HG02870 (cell line): ENCODE measurements around the gene VPS26B.
"Not testable (repeated sequence)": the region's sequence is repeated elsewhere in the genome, so short reads cannot be mapped to it uniquely, and the experiment has no call there.

Experiments
- ATAC-seq: cut with Tn5 transposase; IDR thresholded peaks from one replicate; pipeline ENCODE4 v1.9.1; 2021; ENCODE audit warnings: mild to moderate bottlenecking, moderate library complexity; ENCODE audit not compliant: unreplicated experiment

Gene VPS26B

DNA sequence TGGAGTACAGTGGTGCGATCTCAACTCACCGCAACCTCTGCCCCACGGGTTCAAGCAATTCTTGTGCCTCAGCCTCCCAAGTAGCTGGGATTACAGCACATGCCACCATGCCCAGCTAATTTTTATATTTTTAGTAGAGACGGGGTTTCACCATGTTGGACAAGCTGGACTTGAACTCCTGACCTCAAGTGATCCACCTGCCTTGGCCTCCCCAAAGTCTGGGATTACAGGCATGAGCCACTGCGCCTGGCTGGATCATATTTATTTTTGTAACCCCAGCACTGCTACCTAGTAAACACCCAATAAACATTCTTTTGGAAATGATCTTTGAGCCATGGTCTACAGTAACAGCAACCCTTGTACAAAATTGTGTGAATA, 30.7 kb downstream of the VPS26B start:
- ATAC-seq = not testable (repeated sequence)

DNA sequence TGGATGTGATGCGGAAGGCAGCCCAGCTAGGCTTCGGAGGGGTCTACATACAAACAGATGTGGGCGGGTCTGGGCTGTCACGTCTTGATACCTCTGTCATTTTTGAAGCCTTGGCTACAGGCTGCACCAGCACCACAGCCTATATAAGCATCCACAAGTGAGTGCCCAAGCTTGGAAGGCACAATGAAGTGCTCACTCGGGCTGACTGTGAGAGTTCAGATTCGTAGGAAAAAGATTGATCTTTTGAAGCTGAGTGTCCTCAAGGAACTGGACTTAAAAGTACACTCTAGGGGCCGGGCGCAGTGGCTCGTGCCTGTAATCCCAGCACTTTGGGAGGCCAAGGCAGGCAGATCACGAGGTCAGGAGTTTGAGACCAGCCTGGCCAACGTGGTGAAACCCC, 32.6 kb downstream of the VPS26B start:
- no peak for ATAC-seq

DNA sequence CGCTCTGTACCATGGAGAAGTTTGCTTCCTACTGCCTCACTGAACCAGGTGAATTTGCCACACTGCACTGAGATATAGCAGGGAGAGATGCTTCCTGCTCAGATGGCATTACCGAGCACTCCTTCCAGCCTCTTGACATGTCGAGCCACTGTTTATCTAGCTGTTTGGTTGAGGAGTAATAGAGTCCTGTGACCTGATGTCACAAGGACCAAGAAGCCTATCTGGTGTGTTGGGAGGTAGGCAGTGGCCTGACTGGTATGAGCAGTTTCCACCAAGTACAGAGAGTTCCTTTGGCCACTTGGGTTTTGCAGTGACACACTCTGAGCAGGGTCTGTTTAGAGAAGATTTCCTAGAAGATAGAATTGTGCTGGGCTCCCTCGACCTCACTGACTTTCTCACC, 34.1 kb downstream of the VPS26B start:
- ATAC-seq = no peak

DNA sequence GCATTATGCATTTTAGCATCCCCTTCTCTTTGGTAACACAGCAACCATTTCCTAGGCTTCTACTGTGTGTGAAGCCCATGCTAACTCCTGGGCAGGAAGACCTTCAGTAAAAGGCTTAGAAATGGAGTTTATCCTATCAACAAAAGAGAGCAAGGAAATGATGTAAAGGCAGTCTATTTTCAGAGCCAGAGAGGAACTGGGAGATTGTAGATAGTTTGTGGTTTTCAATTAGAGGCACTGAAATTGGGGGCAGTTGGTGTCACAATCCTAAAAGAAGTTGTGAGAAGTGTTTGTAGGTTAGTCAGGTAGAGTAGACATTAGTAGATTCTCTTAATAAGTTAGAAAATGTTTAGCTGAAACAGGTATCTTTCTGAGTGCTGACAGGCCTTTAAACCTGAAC, 36.0 kb downstream of the VPS26B start:
- ATAC-seq = no peak

DNA sequence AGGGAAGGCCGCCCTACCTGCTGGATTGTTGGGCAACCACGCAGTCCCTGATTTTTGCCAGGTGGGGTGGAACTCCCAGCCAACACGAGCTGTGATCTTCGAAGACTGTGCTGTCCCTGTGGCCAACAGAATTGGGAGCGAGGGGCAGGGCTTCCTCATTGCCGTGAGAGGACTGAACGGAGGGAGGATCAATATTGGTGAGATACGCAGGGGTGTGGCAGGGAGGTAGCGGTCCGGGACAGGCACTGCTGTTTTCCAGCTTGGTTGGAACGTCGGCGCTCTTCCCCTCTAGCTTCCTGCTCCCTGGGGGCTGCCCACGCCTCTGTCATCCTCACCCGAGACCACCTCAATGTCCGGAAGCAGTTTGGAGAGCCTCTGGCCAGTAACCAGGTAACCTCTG, 36.5 kb downstream of the VPS26B start:
- no peak for ATAC-seq

DNA sequence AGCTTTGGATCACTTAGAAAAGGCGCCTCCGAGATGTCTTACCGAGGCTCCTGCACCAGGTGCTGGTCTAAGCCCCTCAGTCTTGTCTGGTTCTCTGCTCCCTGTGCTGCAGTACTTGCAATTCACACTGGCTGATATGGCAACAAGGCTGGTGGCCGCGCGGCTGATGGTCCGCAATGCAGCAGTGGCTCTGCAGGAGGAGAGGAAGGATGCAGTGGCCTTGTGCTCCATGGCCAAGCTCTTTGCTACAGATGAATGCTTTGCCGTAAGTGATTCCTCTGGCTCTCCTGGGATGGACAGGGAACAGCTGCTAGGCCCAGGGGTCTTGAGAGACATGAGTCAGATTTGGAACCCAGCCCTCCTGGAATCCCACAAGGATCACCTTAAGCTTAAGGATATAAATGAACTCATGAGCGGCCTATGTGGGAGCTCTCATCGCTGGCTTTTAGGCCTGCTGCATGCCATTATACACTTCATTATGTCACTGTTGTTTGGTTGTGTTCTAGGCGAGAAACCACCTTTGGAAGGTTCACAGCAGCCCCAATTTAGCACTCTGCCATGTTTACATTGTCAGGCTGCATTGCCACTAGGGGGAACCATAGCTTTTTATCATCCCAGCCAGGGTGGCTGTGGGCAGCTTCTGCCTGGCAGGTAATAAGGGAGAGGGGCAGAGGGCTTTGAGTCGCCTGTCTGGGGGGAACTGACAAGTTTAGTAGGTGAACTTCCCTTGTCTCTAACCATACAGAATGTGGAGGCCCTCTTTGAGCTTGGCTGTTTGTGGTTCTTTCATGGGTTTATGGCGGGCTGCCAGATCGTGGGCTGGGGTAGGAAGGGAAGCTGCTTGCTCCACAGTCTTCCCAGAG, 37.4 kb downstream of the VPS26B start:
- ATAC-seq = no peak

DNA sequence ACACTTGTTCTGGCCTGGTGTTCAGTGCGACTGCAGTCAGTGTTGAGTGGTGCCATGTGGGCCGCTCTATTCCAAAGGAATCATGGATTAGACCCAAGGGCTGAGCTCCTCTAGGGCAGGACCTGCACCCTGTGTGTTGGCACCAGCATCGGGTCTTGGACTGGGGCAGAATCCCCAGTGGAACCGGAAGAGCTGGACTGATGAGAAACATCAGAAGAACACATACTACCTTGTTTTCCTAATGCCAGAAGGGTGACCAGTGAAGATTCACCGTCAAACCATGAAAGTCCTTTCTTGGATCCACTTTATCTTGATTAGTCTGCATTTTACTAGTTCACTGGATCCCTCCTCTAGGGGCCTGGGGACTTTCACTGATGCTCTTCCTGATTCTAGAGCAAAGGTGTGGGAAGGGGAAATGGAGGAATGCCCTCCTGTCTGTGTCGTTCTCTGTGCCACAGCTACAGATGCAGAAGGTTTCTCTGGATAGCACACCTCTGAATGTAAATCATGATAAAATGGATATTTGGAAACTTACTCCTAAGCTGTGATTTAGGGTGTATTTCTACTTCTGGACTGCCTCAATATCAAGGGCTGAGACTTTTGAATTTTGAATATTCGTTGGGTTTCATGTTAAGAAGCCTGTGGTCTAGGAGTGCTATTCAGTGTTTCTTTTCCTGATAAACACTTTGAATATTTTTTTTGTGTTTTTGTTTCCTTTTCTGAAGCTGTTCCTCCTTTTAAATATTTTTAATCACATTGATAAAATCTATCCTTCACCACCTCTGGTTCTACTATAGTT, 40.7 kb downstream of the VPS26B start:
- no peak for ATAC-seq

DNA sequence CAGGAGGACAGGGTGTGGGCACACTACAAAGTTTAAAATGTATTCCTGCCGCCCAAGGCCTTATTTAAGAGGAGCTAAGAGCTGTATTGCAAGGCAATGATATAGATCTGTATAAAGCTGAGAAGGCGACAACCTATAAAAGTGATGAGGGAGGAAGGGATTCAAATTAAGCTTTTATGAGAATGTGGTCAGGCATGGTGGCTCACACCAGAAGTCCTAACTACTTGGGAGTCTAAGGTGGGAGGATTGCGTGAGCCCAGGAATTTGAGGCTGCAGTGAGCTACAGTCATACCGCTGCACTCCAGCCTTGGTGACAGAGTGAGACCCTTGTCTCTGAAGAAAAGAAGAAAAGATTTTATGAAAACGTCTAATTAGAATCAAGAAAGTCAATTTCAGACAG, 42.0 kb downstream of the VPS26B start:
- ATAC-seq = no peak

DNA sequence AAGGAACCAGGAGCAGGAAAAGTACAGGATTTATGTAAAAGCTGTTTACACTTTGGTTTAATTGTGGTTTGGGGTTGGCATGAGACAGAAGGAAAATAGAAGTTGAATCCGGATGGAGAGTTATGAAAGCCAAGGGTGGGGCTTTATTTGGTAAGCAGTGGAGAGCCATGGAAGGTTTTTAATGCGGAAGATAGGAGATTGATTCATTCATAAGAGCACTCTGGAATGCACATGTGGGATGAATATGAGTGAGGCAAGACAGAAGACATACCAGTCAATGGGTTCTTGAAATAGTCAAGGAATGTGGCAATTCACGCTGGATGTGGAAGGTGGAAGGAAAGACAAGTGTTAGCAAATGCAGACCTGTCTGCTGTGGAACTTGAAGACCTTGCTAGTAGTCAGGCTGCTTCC, 42.4 kb downstream of the VPS26B start:
- no peak for ATAC-seq

DNA sequence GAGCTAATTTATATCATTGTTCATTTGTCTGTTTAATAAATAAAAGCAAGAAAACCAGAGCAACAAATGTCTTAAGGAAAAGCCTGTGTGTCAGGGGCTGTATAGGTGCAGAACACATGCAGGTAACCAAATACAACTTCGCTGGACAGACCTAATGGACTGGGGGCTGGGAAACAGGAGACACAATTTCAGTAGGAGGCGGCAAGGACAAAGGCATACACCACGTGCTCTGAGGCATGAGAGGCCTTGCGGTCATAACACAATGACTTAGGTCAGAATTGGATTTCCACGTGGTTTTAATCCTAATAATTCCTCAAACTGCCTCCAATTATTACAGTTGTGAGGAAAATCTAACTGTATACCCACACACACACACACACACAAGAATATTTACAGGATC, 43.0 kb downstream of the VPS26B start:
- no peak for ATAC-seq

DNA sequence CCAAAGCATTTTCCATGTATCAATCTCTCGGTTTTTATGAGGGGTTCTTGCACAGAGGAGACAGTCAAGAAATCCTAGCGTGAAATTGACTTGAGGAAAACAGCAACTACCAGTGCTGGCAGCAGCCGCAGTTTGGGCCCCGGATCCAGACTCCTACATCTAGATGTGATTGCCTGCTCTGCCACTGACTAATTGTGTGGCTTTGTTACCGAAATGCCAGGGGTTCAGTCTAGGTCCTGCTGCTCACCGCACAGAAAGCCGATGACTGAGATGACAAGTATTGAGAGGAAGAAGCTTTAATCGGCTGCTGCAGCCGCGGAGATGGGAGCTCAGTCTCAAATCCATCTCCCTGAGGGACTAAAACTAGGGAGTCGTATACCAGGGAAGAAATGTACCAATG, 43.5 kb downstream of the VPS26B start:
- ATAC-seq = no peak

DNA sequence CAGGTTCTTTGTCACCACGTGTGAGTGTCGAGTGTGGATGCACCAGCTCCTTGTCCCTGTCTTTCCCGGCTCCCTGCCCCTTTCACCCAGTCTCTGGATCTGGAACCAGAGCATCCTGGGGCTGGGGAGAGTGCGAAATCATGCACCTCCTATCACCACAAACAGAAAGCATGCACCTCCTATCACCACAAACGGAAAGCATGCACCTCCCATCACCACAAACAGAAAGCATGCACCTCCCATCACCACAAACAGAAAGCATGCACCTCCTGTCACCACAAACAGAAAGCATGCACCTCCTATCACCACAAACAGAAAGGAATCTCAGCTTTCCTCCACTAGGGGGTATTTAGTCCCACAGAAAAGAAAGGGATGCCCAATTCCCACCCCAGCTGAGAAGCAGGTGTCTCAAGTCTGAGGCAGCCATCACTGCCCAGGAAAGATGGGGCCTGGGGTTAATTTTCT, 45.8 kb downstream of the VPS26B start:
- ATAC-seq = peak; percentile 53

DNA sequence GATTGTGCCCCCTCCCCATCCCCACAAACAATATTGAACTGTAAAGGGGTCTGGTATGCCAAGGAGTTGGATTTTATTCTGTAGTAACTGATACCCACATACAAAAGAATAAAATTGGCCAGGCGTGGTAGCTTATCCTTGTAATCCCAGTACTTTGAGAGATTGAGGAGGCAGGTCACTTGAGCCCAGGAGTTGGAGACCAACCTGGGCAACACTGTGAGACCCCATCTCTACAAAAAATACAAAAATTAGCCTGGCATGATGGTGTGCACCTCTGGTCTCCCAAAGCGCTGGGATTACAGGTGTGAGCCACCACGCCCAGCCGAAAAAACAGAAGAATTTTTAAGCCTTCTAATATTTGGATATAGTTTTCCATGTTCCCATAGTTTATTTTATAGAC, 47.5 kb downstream of the VPS26B start:
- no peak for ATAC-seq

DNA sequence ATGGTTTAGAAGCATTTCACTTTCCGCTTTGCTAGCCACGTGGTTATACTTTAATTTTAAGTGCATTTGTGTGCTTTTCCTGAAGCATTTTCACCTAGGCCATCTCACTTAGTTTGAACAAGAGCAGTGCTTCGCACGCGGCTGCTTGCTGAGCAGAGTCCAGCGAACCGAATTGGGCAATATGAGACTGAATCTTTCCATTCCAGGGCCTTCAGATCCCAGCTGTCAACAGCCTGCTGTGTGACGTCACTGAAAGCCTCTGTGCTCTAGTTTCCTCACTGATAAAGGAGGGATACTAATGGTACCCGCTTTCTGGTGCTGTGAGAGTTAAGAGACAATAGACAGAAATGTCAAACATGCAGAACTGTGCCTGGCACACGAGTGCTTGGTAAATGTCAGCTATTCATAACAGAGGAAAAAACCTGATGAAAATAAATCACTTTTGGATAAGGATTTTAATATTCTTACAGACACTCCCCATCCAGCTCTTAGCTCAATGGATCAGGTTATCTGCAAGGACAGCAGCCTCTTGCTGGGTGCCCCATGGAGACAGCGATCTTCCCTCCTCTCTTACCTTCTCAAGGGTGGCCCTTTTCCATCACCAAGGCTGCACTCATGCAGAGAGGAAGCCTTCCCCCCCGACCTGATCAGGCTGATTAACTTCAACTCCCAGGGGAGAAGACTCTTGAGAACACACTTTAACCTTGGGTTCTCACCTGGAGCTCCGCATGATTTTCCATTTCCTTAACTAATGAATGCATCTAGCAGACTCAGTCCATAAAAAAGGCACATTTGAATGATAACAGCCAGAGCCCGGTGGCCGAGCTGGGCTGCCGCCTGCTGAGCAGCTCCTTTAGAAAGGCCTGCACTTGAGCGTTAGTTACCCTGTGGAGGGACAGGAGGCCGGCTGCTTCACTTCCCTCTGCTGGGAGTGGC, 48.2 kb downstream of the VPS26B start:
- no peak for ATAC-seq

DNA sequence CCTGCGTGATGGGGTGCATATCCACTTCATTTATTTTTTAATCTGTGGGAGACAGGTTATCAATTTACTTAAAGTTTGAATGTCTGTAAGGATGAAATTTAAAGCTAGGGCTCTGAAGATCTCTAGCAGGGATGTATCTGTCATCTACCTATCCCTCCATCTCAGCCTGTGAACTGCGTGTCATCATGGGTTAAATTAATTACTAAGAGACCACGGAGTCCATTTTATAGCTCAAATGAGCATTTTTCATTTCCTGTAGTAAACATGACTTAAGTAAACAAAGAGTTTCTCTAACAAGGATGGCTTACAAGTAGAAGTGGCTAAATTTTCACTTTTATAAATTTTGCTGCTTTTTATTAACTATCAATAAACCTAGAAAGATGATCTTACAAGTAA, 48.8 kb downstream of the VPS26B start:
- no peak for ATAC-seq

DNA sequence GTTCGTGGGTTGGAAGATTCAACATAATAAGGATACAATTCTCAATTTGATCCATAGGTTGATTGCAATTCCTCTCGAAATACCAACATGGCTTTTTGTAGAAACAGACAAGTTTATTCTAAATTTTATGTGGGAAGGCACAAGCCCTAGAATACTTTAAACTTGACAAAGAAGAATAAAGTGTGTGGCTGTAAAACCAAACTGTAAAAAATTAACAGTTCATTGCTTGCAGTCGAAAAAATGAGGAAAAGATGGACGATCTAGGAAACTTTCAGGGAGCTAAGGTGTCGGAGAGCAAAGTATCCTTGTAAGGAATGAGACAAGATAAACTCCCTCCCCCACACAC, 50.7 kb downstream of the VPS26B start:
- no peak for ATAC-seq

DNA sequence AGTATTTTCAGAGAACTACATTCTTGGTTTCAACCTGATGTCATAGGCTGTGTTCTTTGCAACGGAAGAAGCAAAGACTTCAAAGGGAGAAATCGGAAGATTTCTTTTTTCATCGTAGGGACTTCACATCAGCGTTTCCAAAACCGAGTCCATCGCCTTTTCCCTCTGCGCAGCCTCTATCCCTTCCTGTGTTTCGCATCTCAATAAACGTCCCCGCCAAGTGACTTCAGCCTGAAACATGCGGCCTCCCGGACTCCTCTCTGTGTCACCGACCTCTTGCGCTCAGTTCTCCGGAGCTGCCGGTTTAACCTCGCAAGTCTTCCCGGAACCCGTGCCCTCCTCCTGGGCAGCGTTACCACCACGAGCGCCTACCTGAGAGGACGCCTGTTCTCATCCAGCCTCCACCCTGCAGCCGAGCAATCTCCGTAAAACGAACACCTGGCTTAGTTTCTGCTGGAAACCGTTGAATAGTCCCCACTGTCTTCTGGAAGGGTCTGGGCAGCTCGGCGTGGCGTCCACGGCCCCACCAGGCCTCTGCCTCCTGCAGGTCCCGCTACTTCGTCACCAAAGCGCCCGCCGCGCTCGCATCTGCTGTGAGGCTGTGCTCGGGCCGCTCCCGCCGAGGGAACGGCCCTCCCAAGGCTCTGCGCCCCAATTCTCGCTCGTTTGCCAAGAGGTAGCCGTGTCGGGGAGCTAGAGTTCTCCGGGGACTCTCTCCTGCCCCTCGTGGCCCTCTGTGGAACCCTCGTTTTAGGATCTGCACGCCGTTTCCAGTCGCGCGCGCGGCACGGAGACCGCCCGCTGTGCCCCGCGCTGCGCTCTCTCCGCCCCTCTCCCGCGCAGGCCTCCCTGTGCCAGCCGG, 51.3 kb downstream of the VPS26B start, which contains the start of gene GLB1L3:
Gene GLB1L3 (plus strand): TSS at position 846 of the 862 bp plus-strand sequence. CDS start 362 bp downstream, outside the sequence.
- ATAC-seq = peak; percentile 76

DNA sequence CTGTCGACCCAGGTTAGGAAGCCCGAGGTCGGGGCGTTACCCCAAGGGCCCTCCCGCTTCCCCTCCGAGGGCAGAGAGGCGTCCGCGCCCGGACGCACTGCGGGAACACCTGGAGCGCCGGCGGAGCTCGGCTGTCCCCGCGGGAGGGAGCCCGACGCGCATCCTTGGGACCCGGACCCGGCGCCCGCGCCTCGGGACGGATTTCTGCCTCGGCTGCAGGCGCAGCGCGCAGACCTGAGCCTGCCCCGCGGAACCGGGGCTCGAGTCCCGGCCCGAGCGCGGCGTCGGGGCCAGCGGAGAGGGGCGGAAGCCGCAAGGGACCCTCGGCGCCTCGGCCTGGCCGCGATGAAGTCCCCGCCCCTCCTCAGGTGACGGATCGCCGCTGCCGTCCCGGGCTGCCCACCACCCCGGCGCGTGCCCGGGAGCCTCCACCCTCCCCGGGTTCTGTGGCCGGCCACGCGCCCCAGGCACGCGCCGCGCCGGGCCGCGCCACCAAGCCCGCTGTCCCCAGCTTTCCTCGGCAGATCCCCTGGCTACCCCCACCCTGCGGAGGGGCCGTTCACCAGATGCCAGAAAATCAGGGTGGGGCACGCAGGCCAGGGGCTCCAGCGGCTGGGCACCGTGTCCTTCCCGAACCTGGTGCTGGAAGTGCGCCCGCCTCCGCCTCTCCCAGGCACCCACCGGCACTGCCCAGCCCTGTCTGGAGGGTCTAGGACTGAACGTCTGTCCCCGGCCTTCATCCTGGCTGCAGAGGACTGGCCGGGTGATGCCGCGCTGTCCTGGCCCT, 52.1 kb downstream of the VPS26B start:
- ATAC-seq = peak; percentile 9
